ENCODE measurements around the gene SRXN1. TPM values are rescaled to one million over a fixed set of nuclear protein-coding genes. Genes with fewer than 3 reads are reported as not detected.

SRXN1 gene
- polyA plus RNA-seq, 1 experiment: 50.9 TPM

DNA sequence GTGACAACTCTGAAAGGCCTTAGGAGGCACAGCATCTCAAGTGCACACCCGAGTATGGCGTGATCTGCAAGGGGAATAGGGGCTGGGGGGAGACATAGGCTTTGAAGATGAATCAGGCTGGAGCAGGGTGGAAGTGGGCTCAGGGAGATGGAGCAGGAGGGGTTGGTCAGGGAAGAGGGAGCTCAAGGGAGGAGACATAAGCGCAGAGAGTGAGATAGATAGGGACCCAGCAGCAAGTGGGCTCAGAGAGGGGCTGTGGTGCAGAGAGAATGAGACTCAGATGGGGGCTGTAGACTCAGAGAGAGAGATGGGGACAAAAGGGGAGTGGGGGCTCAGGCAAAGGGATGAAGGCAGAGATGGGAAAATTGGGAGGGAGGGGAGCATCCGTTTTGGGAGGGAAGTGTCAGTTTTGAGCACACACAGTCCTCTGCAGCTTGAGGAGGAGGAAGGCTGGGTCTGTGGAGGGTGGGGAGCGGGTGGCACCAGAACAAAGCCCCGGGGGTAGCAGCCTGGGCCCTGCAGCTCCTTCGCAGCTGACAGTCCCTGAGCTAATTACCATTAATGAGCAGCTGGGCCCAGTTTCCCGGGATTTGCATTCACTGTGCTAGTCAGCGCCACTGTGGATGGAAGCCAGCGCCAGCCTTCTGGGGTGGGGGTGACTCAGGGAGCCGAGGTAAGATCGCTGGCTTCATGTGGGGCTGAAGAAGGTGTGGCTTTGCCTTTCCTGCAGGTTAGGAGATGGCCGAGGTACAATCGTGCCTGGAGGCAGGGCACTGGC is 18.7 kb downstream of the SRXN1 start:
- Histone ChIP-seq H3K27me3 (ENCODE audit: control insufficient read depth, insufficient read depth, low read length) (peaks cover 16% of the 10 kb centered on the region; the same call in 1 of the 2 replicates), H3K36me3 (ENCODE audit: control insufficient read depth, insufficient read depth, low read length) (no peaks in the 10 kb centered on the region), H3K4me3 (ENCODE audit: low read depth, low read length) (no peak overlapping the region)
- TF ChIP-seq, protein P1, sequence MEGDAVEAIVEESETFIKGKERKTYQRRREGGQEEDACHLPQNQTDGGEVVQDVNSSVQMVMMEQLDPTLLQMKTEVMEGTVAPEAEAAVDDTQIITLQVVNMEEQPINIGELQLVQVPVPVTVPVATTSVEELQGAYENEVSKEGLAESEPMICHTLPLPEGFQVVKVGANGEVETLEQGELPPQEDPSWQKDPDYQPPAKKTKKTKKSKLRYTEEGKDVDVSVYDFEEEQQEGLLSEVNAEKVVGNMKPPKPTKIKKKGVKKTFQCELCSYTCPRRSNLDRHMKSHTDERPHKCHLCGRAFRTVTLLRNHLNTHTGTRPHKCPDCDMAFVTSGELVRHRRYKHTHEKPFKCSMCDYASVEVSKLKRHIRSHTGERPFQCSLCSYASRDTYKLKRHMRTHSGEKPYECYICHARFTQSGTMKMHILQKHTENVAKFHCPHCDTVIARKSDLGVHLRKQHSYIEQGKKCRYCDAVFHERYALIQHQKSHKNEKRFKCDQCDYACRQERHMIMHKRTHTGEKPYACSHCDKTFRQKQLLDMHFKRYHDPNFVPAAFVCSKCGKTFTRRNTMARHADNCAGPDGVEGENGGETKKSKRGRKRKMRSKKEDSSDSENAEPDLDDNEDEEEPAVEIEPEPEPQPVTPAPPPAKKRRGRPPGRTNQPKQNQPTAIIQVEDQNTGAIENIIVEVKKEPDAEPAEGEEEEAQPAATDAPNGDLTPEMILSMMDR (IDR thresholded peaks at IDR 0.05; ENCODE audit: insufficient read depth, low read depth, low read length): no peak
- ChIA-PET POLR2A (no interaction called here), CTCF (interaction anchor here (1.2 kb wide), 1 partner anchor 11 kb away, joined by 5 read pairs; no protein-coding TSS in a partner anchor)
- DNase-seq (ENCODE audit: low read depth): no peak

DNA sequence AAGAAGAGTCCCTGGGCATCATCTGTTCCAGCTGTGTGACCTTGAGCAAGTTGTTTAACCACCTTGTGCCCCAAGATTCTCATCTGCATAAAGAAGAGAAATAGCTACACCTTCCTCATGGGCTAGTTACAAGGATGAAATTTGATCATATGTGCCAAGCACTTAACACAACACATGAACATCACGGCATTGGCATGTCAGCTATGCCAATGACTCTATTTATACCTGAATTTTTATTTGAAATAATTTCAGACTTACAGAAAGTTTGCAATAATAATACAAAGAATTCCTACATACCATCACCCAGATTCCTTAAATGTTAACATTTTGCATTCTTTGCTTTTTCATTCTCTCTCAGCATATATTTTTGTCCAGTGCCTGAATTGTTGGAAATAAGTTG is 21.9 kb downstream of the SRXN1 start:
- Histone ChIP-seq H3K4me3 (ENCODE audit: low read depth, low read length) (no peak overlapping the region), H3K36me3 (ENCODE audit: control insufficient read depth, insufficient read depth, low read length) (no peaks in the 10 kb centered on the region), H3K27me3 (ENCODE audit: control insufficient read depth, insufficient read depth, low read length) (peaks cover 16% of the 10 kb centered on the region)
- DNase-seq (ENCODE audit: low read depth): no peak
- CTCF ChIA-PET: interaction anchor here (3.1 kb wide), 1 partner anchor 14 kb away, joined by 13 read pairs; no protein-coding TSS in a partner anchor
- TF ChIP-seq, protein P1 (IDR thresholded peaks at IDR 0.05; ENCODE audit: insufficient read depth, low read depth, low read length): no peak
- POLR2A ChIA-PET: no interaction called here

DNA sequence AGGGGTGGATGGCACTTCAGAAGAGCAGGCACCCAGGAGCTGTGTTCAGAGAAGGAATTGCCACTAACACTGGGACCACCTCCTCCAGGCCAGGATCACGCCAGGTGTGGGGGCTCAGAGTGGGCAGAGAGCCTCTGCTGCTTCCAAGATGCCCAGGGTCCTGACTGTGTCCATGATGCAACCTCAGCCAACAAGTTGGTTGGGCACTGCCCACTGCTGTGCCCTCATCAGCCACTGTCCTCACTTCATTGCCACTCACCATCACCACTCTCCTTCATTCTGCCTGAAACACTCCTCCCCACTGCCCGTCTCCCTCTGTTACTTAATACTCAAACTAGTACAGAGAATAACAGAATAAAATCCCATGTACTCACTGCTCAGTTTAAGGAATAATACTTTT is 26.4 kb downstream of the SRXN1 start:
- H3K36me3 ChIP-seq (ENCODE audit: control insufficient read depth, insufficient read depth, low read length): no peaks in the 10 kb centered on the region
- H3K4me3 ChIP-seq (ENCODE audit: low read depth, low read length): no peak overlapping the region
- ChIA-PET POLR2A (no interaction called here), CTCF (interaction anchor here (1.0 to 1.6 kb wide), 2 partner anchors 9 to 113 kb away, joined by 3 to 4 read pairs; no protein-coding TSS in a partner anchor)
- DNase-seq (ENCODE audit: low read depth): no peak
- TF ChIP-seq, protein P1 (IDR thresholded peaks at IDR 0.05; ENCODE audit: insufficient read depth, low read depth, low read length): no peak
- peaks cover 2% of the 10 kb centered on the region for H3K27me3 ChIP-seq (ENCODE audit: control insufficient read depth, insufficient read depth, low read length)

DNA sequence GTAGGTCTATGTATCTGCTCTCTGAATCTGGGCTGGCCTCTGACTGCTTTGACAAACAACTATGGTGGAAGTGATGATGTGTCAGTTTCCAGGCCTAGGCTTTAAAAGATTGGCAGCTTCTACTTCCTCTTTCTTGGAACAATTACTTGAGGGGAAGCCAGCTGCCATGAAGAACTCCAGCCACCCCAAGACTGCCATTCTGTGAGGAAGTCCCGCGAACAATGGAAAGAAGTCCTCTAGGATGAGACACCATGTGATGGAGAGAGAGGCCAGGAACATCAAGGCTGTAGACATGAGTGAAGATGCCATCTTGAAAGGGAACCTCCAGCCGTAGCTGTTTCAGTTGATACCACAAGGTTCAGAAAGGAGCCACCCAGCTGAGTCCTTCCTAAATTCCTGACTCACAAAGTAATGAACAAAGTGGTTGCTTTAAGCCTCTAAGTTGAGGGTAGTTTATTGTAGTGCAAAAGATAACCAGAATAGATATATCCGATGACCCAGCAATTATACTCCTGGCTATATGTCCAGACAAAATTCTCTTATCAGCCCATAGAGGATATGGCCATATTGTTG is 27.6 kb downstream of the SRXN1 start:
- no peak for DNase-seq (ENCODE audit: low read depth)
- TF ChIP-seq, protein P1 (IDR thresholded peaks at IDR 0.05; ENCODE audit: insufficient read depth, low read depth, low read length): no peak
- POLR2A ChIA-PET: no interaction called here
- Histone ChIP-seq H3K4me3 (ENCODE audit: low read depth, low read length) (no peak overlapping the region), H3K27me3 (ENCODE audit: control insufficient read depth, insufficient read depth, low read length) (peaks cover 2% of the 10 kb centered on the region), H3K36me3 (ENCODE audit: control insufficient read depth, insufficient read depth, low read length) (no peaks in the 10 kb centered on the region)
- CTCF ChIA-PET: interaction anchor here (1.7 kb wide), 1 partner anchor 19 kb away, joined by 8 read pairs; no protein-coding TSS in a partner anchor

DNA sequence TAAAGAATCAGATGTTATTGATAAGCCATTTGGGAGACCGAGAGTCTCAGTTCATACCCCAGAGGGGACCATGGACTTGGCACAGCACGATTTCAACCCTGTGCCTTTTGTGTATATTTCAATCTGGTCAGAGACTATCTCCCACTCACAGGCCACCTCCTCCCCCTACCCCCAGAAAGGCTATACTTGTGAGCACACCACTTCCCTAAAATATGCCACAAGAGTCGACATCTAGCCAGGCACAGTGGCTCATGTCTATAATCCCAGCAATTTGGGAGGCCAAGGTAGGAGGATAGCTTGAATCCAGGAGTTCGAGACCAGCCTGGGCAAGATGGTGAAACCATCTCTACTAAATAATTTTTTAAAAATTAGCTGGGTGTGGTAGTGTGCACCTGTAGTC is 29.3 kb downstream of the SRXN1 start:
- ChIA-PET POLR2A (no interaction called here), CTCF (no interaction called here)
- no peak for DNase-seq (ENCODE audit: low read depth)
- Histone ChIP-seq H3K4me3 (ENCODE audit: low read depth, low read length) (no peak overlapping the region), H3K27me3 (ENCODE audit: control insufficient read depth, insufficient read depth, low read length) (peaks cover 2% of the 10 kb centered on the region), H3K36me3 (ENCODE audit: control insufficient read depth, insufficient read depth, low read length) (no peaks in the 10 kb centered on the region)
- TF ChIP-seq, protein P1 (IDR thresholded peaks at IDR 0.05; ENCODE audit: insufficient read depth, low read depth, low read length): no peak
